ENCODE data around the gene BRAF.
A peak's percentile ranks its signal among the peaks of the same experiment; 100 is the strongest.
"Not testable (repeated sequence)": the region's sequence is repeated elsewhere in the genome, so short reads cannot be mapped to it uniquely, and the experiment has no call there.

BRAF gene

DNA sequence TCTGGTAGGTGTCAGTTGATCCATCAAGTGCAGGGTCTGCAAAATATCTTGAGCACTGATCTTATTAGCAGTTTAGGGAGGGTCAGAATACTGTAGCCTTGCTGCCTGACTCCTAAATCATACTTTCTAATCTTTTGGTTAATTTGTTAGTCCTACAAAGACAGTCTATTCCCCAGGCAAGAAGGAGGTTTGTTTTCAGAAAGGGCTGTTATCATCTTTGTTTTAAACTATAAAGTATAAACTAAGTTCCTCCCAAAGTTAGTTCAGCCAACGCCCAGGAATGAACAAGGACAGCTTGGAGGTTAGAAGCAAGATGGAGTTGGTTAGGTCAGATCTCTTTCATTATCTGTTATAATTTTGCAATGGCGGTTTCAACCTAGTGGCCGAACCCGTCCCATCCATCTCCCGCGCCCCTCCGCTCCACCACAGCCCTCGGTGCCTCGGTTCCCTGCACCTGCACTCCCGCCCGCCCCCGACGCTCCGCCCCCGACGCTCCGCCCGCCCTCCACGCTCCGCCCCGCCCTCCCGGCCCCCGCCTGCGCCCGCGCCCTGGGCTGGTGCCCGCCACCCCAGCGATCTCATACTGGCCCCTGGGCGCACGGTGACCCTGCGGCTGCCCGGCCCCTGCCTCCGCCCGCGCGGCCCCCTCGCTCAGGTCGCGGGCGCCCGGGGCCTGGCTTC, 252.2 kb downstream of the BRAF start, which contains the start of gene ADCK2:
TSS of gene ADCK2 (plus strand) at position 564 of the 681 bp plus-strand sequence. CDS start 386 bp downstream, outside the sequence.
- Histone ChIP-seq H3K4me1 (ENCODE audit: insufficient read depth, low read length, severe bottlenecking) (peaks cover 52% of the 10 kb centered on the region), H3K79me2 (ENCODE audit: insufficient read depth, low read length) (no peaks in the 10 kb centered on the region)

DNA sequence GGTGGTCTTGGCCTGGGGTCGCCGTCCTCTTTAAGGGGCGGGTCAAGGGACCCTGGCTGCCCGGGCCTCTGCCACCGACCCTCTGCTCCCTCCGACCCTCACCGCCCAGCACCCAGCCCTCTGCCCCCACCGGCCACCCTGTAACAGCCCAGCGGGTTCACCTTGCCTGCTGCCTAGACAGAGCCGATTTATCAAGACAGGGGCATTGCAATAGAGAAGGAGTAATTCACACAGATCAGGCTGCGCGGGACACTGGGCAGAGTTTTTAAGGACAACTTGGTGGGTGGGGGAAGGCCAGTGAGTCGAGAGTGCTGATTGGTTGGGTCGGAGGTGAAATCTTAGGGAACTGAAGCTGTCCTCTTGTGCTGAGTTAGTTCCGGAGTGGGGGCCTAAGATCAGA, 252.8 kb downstream of the BRAF start:
- H3K9me2 ChIP-seq (ENCODE audit: low read depth, low read length): no peaks in the 10 kb centered on the region
- peak overlapping the region; percentile 57; the same call in 1 of the 2 replicates for H3K9ac ChIP-seq (ENCODE audit: low read length)
- H3F3A ChIP-seq (ENCODE audit: insufficient read depth, low read length): peaks cover 23% of the 10 kb centered on the region; the same call in 1 of the 2 replicates
- H3K27me3 ChIP-seq (ENCODE audit: insufficient read depth, low read length): no peaks in the 10 kb centered on the region
- peaks cover 46% of the 10 kb centered on the region for H3K4me1 ChIP-seq (ENCODE audit: insufficient read depth, low read length, severe bottlenecking)
- no peaks in the 10 kb centered on the region for H3K36me3 ChIP-seq (ENCODE audit: insufficient read depth, low read length)
- peak overlapping the region; percentile 60 for H3K4me2 ChIP-seq (ENCODE audit: low read length)
- H3K4me3 ChIP-seq (ENCODE audit: low read depth, low read length, poor library complexity, severe bottlenecking): peak overlapping the region; percentile 76
- peak overlapping the region; percentile 8 for H3K27ac ChIP-seq (ENCODE audit: low read depth, low read length, poor library complexity, severe bottlenecking)
- H3K9me3 ChIP-seq (ENCODE audit: low read length): no peaks in the 10 kb centered on the region
- no peaks in the 10 kb centered on the region for H3K79me2 ChIP-seq (ENCODE audit: insufficient read depth, low read length)
- TF ChIP-seq, protein P1, sequence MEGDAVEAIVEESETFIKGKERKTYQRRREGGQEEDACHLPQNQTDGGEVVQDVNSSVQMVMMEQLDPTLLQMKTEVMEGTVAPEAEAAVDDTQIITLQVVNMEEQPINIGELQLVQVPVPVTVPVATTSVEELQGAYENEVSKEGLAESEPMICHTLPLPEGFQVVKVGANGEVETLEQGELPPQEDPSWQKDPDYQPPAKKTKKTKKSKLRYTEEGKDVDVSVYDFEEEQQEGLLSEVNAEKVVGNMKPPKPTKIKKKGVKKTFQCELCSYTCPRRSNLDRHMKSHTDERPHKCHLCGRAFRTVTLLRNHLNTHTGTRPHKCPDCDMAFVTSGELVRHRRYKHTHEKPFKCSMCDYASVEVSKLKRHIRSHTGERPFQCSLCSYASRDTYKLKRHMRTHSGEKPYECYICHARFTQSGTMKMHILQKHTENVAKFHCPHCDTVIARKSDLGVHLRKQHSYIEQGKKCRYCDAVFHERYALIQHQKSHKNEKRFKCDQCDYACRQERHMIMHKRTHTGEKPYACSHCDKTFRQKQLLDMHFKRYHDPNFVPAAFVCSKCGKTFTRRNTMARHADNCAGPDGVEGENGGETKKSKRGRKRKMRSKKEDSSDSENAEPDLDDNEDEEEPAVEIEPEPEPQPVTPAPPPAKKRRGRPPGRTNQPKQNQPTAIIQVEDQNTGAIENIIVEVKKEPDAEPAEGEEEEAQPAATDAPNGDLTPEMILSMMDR (IDR thresholded peaks at IDR 0.05; ENCODE audit: low read length): no peak
- no peak for TF ChIP-seq EZH2 (IDR thresholded peaks at IDR 0.05; ENCODE audit: borderline replicate concordance, low read length)
- H2AFZ ChIP-seq (ENCODE audit: low read length): peak overlapping the region; percentile 71; the same call in 1 of the 2 replicates
- H4K20me1 ChIP-seq (ENCODE audit: insufficient read depth, low read length): no peaks in the 10 kb centered on the region

More for the DNA sequence above, 252.2 kb downstream of the BRAF start, which contains the start of gene ADCK2:
- Histone ChIP-seq H3K4me2 (ENCODE audit: low read length) (peak within 1 kb of the TSS; percentile 90), H3K4me3 (ENCODE audit: low read depth, low read length, poor library complexity, severe bottlenecking) (peak within 1 kb of the TSS; percentile 76), H3K9me3 (ENCODE audit: low read length) (no peaks in the 10 kb centered on the region), H2AFZ (ENCODE audit: low read length) (peak within 1 kb of the TSS; percentile 71; the same call in 1 of the 2 replicates), H4K20me1 (ENCODE audit: insufficient read depth, low read length) (no peaks in the 10 kb centered on the region), H3F3A (ENCODE audit: insufficient read depth, low read length) (peaks cover 23% of the 10 kb centered on the region; the same call in 1 of the 2 replicates), H3K27ac (ENCODE audit: low read depth, low read length, poor library complexity, severe bottlenecking) (peak within 1 kb of the TSS; percentile 93), H3K27me3 (ENCODE audit: insufficient read depth, low read length) (no peaks in the 10 kb centered on the region), H3K9ac (ENCODE audit: low read length) (peak within 1 kb of the TSS; percentile 89), H3K36me3 (ENCODE audit: insufficient read depth, low read length) (peaks cover under 1% of the 10 kb centered on the region; the same call in 1 of the 2 replicates), H3K9me2 (ENCODE audit: low read depth, low read length) (no peaks in the 10 kb centered on the region)
- TF ChIP-seq EZH2 (IDR thresholded peaks at IDR 0.05; ENCODE audit: borderline replicate concordance, low read length): no peak
- TF ChIP-seq, protein P1 (IDR thresholded peaks at IDR 0.05; ENCODE audit: low read length): no peak; the same call in 1 of the 2 replicates

DNA sequence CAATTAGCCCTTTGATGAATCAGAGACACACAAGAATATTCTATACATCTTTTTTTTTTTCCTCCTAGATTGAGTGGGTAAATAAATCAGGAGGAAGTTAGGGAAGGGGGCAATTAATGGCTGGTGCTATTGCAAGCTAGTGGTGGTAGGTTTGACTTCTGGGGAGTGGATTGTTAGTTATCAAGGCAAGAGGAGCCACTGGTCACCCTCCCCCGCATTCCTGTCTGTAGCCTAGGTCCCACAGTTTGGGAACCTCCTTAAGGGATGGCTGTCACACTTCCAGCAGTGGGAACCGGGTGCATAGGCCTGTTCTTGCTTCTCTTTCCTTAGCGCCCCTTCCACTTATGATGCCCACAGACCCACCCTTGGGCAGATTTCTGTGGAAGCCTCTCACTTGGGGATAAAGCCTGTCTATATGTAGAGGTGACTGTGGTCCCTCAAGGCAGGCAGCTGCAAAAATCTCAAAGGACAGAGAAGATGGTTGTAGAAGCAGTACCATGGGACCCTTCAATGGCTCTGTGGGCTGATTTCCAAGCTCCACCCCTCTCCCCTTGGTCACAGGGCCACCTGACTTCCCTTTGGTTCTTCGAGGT, 254.3 kb downstream of the BRAF start:
- Histone ChIP-seq H3K79me2 (ENCODE audit: insufficient read depth, low read length) (no peaks in the 10 kb centered on the region), H3K9ac (ENCODE audit: low read length) (no peak overlapping the region), H3K4me3 (ENCODE audit: low read depth, low read length, poor library complexity, severe bottlenecking) (no peak overlapping the region), H3K4me2 (ENCODE audit: low read length) (no peak overlapping the region), H3K27ac (ENCODE audit: low read depth, low read length, poor library complexity, severe bottlenecking) (no peak overlapping the region), H4K20me1 (ENCODE audit: insufficient read depth, low read length) (no peaks in the 10 kb centered on the region), H3K9me2 (ENCODE audit: low read depth, low read length) (no peaks in the 10 kb centered on the region), H2AFZ (ENCODE audit: low read length) (no peak overlapping the region), H3K4me1 (ENCODE audit: insufficient read depth, low read length, severe bottlenecking) (peaks cover 31% of the 10 kb centered on the region), H3F3A (ENCODE audit: insufficient read depth, low read length) (peaks cover 16% of the 10 kb centered on the region; the same call in 1 of the 2 replicates), H3K9me3 (ENCODE audit: low read length) (no peaks in the 10 kb centered on the region), H3K27me3 (ENCODE audit: insufficient read depth, low read length) (no peaks in the 10 kb centered on the region), H3K36me3 (ENCODE audit: insufficient read depth, low read length) (no peaks in the 10 kb centered on the region)
- TF ChIP-seq, protein P1 (IDR thresholded peaks at IDR 0.05; ENCODE audit: low read length): no peak
- TF ChIP-seq EZH2 (IDR thresholded peaks at IDR 0.05; ENCODE audit: borderline replicate concordance, low read length): no peak

DNA sequence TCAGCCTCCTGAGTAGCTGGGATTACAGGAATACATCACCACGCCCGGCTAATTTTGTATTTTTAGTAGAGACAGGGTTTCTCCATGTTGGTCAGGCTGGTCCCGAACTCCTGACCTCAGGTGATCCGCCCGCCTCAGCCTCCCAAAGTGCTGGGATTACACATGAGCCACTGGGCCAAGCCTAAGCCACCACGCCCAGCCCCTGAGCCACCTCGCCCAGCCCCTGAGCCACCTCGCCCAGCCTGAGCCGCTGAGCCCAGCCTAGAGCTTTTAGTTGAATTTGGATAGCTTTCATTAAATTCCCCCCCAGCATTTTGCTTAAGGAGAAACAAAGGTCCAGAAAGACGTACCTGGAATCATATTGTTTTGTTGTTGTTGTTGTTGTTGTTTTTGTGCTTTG, 254.9 kb downstream of the BRAF start:
- H3K36me3 ChIP-seq (ENCODE audit: insufficient read depth, low read length); H3K4me2 ChIP-seq (ENCODE audit: low read length); H3K9me2 ChIP-seq (ENCODE audit: low read depth, low read length); H3K27me3 ChIP-seq (ENCODE audit: insufficient read depth, low read length); H2AFZ ChIP-seq (ENCODE audit: low read length); H3K27ac ChIP-seq (ENCODE audit: low read depth, low read length, poor library complexity, severe bottlenecking); H3K9me3 ChIP-seq (ENCODE audit: low read length); H3K79me2 ChIP-seq (ENCODE audit: insufficient read depth, low read length); H3K4me3 ChIP-seq (ENCODE audit: low read depth, low read length, poor library complexity, severe bottlenecking); H3K9ac ChIP-seq (ENCODE audit: low read length); H4K20me1 ChIP-seq (ENCODE audit: insufficient read depth, low read length): not testable (repeated sequence)
- H3F3A ChIP-seq (ENCODE audit: insufficient read depth, low read length): peaks cover 13% of the 10 kb centered on the region; the same call in 1 of the 2 replicates
- H3K4me1 ChIP-seq (ENCODE audit: insufficient read depth, low read length, severe bottlenecking): peaks cover 25% of the 10 kb centered on the region

Measured in OCI-LY1 (cell line).